Parathyroid adenoma (tissue), 2 donors: ENCODE data around the gene OLFML2B.

Source experiments
- H2AFZ ChIP-seq: fragments of 300-600 bp; sonication (generic); one replicate; pipeline ENCODE4 v1.7.0; 2017; ENCODE audit warnings: antibody characterized with exemption, mild to moderate bottlenecking
- H3K27ac ChIP-seq: fragments of 300-600 bp; sonication (generic); one replicate; pipeline ENCODE4 v1.7.0; 2017
- H3K27me3 ChIP-seq: fragments of 300-600 bp; sonication (generic); one replicate; pipeline ENCODE4 v1.7.0; 2017; ENCODE audit warnings: low read length; ENCODE audit not compliant: control insufficient read depth, insufficient read depth
- H3K36me3 ChIP-seq: fragments of 300-600 bp; sonication (generic); one replicate; pipeline ENCODE4 v1.7.0; 2017; ENCODE audit warnings: low read length; ENCODE audit not compliant: control insufficient read depth, insufficient read depth
- H3K4me1 ChIP-seq: fragments of 300-600 bp; sonication (generic); one replicate; pipeline ENCODE4 v1.7.0; 2017; ENCODE audit warnings: control low read depth
- H3K4me2 ChIP-seq: fragments of 300-600 bp; sonication (generic); one replicate; pipeline ENCODE4 v1.7.0; 2017; ENCODE audit warnings: low read length
- H3K4me3 ChIP-seq: fragments of 300-600 bp; sonication (generic); one replicate; pipeline ENCODE4 v1.7.0; 2017; ENCODE audit warnings: low read depth, low read length
- H3K79me2 ChIP-seq: fragments of 300-600 bp; sonication (generic); one replicate; pipeline ENCODE4 v1.7.0; 2017; ENCODE audit warnings: control low read depth
- H3K9ac ChIP-seq: fragments of 300-600 bp; sonication (generic); one replicate; pipeline ENCODE4 v1.7.0; 2017; ENCODE audit warnings: mild to moderate bottlenecking
- H3K9me3 ChIP-seq: fragments of 300-600 bp; sonication (generic); one replicate; pipeline ENCODE4 v1.7.0; 2017; ENCODE audit warnings: low read length; ENCODE audit not compliant: control insufficient read depth
- CTCF ChIP-seq: fragments of 300-600 bp; sonication (generic); IDR thresholded peaks from one replicate; pipeline ENCODE4 v1.7.0; 2017; ENCODE audit warnings: antibody characterized with exemption, mild to moderate bottlenecking
- donor health status: primary hyperparathyroidism.

OLFML2B gene

GRCh38 chr1:161941726-161942436 is 81.8 kb downstream of the OLFML2B start:
- no peaks in the 10 kb centered on the region for H3K4me1 ChIP-seq
- no peak for TF ChIP-seq CTCF
- H3K79me2 ChIP-seq: no peaks in the 10 kb centered on the region
- H3K4me3 ChIP-seq: no peak overlapping the region
- H3K9ac ChIP-seq: no peak overlapping the region
- no peaks in the 10 kb centered on the region for H3K36me3 ChIP-seq
- H2AFZ ChIP-seq: no peak overlapping the region
- H3K9me3 ChIP-seq: no peaks in the 10 kb centered on the region
- H3K27ac ChIP-seq: no peak overlapping the region
- no peak overlapping the region for H3K4me2 ChIP-seq
- no peaks in the 10 kb centered on the region for H3K27me3 ChIP-seq

GRCh38 chr1:161940866-161941591 is 82.6 kb downstream of the OLFML2B start:
- H3K4me3 ChIP-seq: no peak overlapping the region
- no peaks in the 10 kb centered on the region for H3K9me3 ChIP-seq
- no peak overlapping the region for H3K4me2 ChIP-seq
- no peaks in the 10 kb centered on the region for H3K36me3 ChIP-seq
- H3K9ac ChIP-seq: no peak overlapping the region
- H3K4me1 ChIP-seq: no peaks in the 10 kb centered on the region
- no peak overlapping the region for H2AFZ ChIP-seq
- H3K79me2 ChIP-seq: no peaks in the 10 kb centered on the region
- H3K27me3 ChIP-seq: no peaks in the 10 kb centered on the region
- no peak overlapping the region for H3K27ac ChIP-seq
- no peak for TF ChIP-seq CTCF

- H3K4me3 ChIP-seq: no peak overlapping the region
- H3K27ac ChIP-seq: no peak overlapping the region
- H2AFZ ChIP-seq: no peak overlapping the region
- no peaks in the 10 kb centered on the region for H3K27me3 ChIP-seq
- no peak for TF ChIP-seq CTCF
- no peaks in the 10 kb centered on the region for H3K79me2 ChIP-seq
- H3K9ac ChIP-seq: no peak overlapping the region
- H3K4me2 ChIP-seq: no peak overlapping the region
- no peaks in the 10 kb centered on the region for H3K4me1 ChIP-seq
- H3K36me3 ChIP-seq: no peaks in the 10 kb centered on the region
- no peaks in the 10 kb centered on the region for H3K9me3 ChIP-seq
These were observed 86.9 kb downstream of the OLFML2B start for GRCh38 chr1:161936786-161937185.

- H3K9ac ChIP-seq: no peak overlapping the region
- no peak overlapping the region for H3K4me3 ChIP-seq
- no peak overlapping the region for H3K27ac ChIP-seq
- no peaks in the 10 kb centered on the region for H3K27me3 ChIP-seq
- H2AFZ ChIP-seq: no peak overlapping the region
- H3K79me2 ChIP-seq: no peaks in the 10 kb centered on the region
- no peaks in the 10 kb centered on the region for H3K9me3 ChIP-seq
- TF ChIP-seq CTCF: no peak
- no peak overlapping the region for H3K4me2 ChIP-seq
- no peaks in the 10 kb centered on the region for H3K36me3 ChIP-seq
- no peaks in the 10 kb centered on the region for H3K4me1 ChIP-seq
These were observed 88.4 kb downstream of the OLFML2B start for GRCh38 chr1:161935264-161935663.
